ENCODE measurements around the gene ZNF423.

The ZNF423 gene

DNA sequence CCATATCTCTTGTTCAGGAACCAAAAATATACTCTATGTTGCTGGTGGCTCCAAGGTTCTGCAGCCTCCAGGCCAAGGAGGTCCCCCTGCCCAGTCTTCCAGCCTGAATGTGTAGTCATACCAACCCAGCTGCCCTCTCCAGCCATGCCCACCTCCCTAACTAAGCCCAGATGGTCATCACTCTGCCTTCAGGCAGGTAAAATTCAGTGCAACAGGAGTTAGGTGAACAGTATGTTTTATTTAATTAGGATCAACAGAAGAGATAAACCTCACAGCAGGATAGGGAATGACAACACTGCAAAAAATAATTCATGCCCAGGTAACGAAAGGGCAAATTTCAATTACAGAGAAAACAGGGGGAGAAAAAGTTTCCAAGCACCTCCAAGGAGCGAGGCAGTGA is 9.1 kb downstream of the ZNF423 start:
- DNase-seq = no peak

DNA sequence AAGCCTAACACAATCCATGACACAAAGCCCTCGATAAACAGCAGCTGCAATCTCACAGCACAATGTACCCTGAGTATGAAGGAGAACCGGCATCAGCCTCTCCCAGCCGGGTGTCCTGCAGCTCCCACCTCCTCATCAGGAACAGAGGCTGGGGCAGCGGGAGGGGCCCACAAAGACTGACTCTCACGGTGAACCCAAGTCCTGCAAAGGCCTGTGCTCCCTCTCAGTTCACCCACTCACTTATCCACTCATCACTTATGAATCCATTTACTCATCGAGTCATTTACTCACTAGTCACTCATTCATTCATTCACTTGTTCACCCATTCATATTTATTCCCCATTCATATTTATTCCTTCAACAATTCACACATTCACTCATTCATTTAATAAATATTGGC is 11.6 kb downstream of the ZNF423 start:
- DNase-seq = no peak

DNA sequence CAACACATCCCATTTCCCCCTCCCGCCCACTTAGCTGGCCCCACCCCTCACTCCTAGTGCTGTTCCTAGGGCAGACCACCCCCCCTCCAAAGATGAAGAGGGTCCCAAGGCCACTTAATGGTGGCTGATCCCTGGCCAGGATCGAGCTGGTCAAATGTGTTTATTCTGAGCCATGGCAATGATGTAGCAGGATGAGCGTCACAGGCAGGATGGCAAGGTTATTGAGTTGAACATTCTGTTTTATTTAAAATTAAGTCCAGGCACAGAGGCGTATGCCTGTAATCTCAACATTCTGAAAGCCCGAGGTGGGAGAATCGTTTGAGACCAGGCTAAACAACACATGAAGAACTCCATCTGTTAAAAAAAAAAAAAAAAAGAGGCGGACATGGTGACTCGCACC is 12.2 kb downstream of the ZNF423 start:
- no peak for DNase-seq

DNA sequence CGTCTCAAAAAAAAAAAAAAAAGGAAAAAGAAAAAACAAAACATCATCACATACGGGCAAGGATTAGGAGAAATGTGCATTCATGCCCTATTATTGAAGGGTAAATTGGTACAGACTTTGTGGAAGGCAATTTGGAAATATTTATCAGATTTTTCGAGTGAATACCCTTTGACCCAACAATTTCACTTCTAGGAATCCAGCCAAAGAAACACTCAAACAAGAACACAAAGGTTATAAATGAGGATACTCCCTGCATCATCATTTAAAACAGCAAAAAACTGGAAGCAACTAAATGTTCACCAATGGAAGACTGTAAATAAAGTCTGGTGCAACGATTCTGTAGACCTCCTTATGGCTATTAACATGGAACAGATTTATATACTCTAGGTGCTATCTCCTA is 12.9 kb downstream of the ZNF423 start:
- DNase-seq = no peak

DNA sequence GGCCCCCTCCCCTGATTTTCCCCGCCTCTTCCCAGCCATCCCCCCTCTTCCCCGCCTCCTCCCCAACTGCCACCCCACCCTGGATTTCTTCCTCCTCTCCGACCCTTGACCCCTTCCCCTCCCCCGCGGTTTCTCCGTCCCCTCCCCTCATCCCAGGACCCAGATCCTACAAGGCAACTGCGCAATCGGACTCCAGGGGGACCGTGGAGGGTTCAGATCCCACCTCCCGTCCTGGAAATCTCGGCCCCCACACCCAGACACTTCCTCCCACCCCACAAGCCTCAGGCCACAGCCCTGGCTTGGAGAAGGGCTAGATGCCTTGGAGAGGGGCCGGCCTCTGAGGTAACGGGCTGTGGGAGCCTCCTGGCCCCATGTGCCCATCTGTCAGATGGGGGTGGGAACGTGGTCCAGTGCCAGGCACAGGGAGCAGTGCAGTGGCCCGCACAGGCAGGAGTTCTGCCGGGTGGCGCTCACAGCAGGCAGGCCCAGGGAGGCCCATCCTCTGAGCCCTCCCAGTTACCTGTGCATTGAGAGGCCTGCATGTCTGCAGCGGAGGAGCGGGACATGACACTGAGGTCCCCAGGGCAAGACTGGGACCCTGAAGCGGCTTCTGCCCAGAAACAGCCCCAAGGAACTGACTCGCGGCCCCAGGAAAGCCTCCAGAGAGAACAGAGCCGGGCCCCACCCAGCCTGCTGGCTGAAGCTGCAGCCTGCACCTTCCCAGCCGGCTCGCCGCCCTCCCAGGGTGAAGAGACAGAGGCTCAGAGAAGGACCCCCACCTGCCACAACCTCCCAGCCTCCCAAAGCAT is 16.7 kb downstream of the ZNF423 start:
- no peak for DNase-seq

DNA sequence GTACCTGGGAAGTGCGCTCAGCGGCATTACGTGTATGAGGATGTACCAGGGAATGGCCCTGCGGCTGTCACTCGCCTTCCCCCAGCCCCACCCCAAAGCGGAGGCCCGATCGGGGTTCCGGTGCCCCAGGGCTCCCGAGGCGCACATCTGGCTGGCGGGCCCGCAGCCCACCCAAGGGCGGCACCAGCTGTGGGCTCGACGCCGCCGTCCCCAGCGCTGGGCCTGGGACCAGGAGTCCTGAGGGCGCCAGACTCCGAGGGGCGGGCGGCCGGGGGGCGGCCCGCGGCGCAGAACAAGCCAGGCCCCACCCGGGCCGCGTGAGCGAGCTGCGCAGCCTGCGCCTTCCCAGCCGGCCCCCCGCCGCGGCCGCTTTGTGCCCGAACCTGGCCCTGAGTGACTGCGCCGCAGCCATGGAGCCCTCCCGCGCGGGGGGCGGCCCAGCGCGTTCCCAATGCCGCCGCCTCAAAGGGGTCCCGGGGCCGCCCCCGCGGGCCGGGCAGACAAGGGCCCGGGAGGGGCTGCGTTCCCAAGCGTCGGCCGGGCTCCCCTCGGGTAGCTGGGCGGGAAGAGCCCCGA is 17.4 kb downstream of the ZNF423 start:
- no peak for DNase-seq

DNA sequence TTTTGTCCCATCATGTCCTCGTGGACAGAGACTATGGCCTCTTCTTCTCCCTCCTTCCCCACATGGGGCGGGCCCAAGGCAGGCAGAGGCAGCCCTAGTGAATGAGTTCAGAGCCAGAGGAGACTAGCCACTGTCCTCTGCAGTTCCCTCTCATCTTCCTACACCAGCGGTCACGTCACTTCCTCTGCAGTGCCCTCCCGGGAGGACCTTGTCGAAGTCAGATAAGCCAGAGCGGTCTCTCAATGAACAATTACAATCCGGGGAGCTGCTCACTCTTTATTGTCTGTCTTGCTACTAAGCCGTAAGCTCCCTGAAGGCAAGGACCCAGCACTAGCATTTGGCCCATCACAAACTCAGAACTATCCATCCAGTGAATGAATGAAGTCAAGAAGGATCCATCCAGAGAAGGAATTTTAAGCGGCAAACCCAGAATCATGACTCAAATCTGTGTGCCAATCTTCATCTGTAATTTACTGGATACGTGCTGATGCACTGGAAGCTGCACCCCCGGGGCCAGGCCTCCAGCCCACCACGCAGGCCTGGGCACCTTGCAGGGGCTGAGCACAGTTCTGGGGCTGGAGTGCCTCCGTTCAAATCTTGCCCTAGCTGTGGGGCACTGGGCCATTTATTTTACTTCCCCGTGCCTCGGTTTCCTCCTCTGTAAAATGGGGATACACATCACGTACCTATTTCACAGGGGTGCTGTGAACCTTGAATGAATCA is 18.1 kb downstream of the ZNF423 start:
- no peak for DNase-seq

DNA sequence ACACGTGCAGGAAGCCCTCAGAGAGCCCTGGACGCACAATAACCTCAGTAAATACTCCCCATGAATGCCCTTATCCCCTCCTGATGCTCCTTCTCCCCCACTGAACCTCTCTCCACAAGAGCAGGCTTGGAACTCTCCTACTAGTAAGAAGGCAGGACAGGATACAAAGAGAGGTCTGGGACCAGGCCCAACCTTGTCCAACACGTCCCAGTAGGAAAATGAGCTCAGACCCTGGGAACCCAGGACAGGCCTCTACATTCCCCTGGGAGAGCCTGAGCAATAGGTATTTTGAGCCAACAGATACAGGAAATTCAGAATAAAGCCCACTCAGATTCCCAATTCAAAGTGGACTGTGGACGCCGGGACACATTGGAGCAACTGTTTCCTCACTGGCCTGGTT is 19.2 kb downstream of the ZNF423 start:
- DNase-seq = no peak

DNA sequence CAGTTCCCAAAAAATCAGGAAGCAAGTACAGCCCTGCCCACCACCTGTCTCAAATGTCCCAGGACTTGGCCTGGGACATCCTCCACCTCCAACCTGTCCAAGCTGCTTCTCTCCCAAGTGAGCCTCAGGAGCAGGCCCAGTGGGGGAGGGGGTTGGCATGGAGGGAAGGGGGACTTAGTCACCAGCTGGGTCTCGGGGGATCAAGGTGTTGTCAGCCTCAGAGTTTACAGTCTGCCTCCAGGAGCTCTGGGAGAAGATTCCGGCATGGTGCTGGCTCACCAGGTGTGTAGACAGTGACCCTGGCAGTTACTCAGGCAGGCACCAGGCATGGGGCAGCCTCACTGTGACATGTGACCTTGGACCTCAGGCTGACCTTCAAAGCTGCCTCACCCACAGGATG is 19.7 kb downstream of the ZNF423 start:
- no peak for DNase-seq

DNA sequence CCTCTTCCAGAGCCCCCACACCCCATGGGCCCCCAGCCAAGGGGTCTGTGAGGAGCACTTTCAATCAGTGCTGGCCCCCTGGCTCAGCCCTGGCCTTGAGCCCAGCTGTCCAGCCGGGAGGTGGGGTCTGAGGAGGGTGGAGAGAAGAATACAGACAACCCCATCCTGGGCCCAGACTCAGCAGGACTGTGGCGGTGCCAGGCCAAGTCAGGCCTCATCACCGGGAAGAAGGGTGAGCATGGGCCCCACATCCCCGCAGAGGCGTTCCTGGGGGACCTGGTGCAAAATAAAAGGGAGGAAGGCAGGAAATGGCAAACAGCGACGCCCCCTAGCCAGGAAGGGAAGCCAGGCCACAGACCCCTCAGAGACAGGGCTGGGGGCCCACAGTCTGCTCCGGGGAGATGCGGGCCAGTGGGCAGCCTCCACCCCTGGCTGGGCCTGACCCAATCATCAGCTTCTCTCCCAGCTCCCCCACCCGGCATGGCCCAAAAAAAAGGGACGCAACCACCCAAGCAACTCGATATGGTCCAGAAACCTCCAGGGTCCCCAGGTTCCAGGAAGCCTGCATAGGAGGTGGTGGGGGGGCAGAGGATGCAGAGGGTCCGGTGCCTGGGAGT is 20.6 kb downstream of the ZNF423 start:
- DNase-seq = no peak

DNA sequence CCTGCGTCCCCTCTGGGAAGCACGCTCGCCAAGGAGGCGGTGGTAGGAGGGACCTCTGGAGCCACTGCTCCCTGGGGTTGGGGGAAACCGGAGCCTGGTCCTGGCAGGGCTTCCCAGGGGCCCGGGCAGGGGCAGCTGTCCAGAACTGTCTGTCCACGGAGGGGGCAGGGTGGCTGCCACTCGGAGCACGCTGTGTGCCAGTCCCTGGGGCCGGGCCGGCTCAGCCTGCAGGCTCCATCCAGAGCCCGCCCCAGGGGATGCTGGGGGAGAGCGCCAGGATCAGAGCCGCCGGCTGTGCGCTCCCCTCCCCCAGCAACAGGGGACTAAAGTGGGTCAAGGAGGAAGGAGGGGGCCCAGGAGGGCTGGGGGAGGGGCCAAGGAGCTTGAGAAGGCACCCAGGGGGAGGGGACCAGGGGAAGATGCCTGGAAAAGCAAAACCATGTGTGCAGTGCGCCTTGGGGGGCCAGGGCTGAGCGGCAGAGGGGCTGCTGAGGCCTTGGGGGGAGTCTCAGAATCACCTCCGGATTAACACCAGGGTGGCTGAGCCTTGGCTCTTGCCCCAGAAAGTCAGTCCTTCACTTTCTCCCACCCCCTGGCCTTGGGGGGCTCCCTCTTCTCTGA is 21.3 kb downstream of the ZNF423 start:
- no peak for DNase-seq

DNA sequence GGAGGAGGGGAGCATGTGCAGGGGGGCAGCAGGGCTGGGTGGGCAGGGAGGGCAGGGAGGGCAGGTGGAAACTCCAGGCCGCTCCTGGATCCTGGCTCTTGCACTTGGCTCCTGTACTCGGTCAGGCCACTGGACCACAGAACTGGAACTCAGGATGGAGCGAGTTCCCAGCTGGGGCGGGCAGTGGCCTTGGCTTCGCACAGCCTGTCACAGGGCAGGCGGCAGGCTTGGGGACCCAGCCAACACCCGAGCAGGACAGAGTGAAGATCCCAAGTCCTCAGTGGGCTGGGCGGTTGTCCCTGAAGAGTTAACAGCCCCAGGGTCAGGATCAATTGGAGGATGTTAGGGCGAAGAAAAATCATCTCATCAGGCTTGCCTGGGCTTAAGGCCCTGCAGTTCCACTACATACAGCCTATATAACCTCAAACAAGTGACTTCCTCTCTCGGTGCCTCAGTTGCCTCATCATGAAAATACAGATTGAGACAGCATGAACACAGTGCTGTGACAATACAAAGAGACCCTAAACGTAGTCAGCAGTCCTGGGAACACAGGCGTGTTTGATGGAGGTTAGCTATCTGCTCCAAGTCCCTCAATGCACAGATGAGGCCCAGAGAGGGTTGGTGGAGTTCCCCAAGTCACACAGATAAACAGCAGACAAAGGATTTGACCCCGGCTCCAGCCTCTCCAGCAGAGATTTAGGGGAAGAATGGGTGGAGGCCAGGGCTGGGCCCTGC is 21.9 kb downstream of the ZNF423 start:
- no peak for DNase-seq

DNA sequence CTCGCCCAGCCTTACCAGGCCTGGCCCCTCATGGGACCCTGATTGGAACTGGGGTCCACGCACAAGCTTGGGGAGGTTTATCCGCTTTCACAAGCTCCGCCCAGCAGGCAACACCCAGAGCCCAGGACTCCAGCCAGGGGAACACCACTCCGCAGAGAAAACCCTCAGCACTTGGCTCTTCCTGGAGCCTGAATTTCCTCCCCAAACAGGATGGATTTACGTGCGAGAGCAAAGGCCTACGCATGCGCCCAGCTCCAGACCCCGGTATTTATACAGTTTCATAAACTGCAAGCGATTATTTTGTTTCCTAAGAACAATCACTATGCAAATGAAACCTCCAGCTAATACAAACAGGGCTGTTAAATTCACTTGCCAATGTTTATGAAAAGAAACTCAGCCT is 22.8 kb downstream of the ZNF423 start:
- no peak for DNase-seq

DNA sequence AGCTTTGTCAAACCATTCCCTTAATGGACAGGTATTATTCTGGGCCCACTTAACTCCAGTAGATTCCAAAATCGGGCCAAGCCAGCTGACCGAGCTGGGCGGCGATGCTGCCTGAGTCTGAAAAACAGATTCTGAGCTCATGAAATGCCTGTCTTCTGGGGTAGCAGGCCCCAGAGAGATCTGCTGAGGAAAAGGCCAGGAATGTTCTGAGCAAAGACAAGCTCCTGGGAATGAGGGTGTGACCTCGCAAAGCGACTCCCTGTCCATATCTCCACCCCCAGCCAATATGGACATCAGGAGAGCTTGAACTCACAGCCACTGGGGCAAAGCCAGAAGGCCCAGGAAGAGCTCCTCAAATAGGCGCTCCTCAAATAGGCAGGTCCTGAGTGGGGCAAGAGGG is 23.7 kb downstream of the ZNF423 start:
- DNase-seq = no peak

DNA sequence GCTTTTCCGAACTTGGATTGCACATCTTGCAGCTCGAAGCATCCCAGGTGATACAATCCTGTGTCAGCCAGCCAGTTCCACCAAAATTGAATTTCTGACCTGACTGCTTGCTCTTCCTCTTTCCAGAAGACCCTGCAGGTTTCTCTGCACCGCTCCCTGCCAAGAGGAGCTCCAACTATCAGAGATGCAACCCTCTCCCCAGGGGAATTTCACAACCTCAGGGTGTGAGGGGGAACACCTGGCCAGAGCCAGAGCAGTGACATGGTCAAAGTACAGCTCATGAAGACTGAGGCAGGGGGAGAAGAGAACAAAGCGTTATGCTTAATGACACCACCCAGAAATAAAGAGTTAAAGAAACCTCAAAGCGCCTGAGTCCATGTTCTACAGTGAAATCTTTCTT is 25.0 kb downstream of the ZNF423 start:
- no peak for DNase-seq

DNA sequence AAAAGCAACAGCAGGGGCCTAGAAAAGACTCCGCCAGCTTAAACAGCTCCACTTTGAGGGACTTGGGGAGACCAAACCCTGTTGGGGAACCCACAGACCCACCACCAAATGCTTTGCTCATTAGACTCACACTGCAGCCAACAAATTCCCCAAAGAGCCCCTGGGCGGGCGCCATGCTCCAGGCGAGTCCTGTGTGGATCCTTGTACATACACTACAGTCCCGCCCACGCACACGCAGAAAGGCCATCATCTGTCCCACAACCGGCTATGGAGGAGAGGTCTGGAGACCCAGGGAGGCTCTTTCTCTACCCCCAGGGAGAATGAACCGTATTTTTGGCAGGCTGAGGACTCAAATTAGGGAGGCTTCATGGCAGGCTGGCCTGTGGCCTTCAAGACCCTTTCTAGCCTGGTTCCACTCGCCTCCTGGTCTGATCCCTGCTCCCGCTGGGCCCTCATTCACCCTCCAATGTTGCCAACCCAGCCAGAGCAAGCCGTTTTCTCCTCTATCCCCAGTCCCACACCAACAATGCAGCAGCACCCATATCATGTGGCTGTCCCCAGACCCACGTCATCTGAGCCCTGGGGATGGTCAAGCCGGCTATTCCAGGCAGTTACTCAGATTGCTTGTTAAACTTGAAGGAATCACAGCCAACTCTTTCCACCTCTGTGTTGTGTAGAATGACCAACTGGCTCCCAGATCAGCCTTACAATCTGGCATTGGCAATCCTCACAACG is 27.2 kb downstream of the ZNF423 start:
- DNase-seq = no peak

DNA sequence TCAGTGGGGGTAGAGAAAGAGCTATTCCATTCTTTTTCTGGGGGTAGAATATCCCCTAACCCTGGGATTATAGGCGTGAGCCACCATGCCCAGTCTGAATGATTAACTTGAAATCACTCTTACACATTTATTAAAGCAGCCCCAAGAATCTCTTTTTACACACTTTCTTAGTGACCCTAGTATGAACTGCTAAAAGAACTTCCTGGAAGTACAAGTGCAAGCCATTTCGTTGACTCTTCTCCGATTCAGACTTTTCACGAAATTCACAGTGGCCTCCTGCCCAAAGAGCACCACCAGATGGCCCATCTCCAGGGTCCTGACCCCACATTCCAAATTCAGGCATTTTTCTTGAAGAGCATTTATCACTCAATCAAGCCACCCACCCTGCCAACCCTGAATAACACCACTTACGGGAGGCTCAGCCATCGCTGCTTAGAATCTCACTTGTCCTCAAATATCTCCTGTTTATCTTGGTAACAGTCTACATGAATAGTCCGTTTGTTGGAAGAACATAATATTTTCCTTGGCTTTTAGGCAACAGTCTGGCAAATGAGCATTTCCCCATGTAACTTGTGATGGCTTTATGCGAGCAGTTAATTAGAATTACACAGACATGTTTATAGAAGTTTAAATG is 28.0 kb downstream of the ZNF423 start:
- DNase-seq = no peak

DNA sequence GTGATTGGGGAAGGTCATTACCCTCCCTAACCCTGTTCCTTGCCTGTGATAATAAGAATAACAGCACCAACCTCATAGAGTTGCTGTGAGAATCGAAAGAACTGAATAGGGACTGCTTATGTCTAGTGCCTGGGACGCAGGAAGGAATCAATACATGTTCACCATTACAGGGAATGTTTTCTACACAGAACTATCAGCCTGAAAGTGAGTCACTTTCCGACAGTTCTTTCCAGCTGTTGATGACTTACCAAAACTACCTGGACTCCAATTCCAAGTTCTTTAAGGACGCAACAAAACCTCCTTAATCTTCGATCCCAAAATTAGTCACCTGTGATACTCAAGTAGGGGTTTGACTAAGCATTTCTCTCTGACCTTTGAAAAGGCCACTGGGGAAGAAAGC is 29.4 kb downstream of the ZNF423 start:
- DNase-seq = no peak

DNA sequence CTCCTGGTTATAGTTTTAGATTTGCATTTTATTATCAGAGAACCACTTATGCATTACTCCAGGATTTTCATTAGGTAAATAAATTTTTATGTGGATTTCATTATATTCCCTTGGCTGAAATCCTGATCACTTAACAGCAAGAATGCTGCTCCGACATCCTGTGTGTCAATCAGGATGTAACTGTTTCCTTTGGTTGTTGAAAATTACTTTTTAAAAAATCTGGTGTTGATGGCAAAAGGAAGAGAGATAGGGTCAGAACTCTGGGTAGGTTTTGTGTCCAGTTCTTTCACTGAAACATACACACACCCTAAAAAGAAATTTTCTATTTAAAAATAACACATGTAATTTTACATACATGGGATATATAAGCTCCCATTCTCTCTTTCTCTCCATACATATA is 30.9 kb downstream of the ZNF423 start:
- DNase-seq = no peak

DNA sequence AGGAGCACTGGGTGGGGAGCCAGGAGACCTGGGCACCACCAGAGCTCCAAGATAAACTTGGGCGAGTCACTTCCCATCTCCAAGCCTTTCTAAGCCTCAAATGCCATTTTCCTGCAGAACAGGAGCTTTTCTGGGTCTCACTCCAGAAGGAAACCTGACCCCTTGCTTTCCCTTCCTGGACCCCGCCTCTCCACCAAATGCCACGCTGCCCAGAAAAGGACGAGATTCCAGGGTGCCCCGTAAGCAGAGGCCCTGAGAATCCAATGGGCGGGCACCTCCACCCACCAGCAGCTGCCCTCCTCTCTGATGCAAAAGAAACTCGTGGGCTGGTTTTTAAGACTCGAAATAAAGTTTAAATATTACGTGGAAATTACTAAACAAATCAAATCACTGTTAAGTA is 31.3 kb downstream of the ZNF423 start:
- no peak for DNase-seq

DNA sequence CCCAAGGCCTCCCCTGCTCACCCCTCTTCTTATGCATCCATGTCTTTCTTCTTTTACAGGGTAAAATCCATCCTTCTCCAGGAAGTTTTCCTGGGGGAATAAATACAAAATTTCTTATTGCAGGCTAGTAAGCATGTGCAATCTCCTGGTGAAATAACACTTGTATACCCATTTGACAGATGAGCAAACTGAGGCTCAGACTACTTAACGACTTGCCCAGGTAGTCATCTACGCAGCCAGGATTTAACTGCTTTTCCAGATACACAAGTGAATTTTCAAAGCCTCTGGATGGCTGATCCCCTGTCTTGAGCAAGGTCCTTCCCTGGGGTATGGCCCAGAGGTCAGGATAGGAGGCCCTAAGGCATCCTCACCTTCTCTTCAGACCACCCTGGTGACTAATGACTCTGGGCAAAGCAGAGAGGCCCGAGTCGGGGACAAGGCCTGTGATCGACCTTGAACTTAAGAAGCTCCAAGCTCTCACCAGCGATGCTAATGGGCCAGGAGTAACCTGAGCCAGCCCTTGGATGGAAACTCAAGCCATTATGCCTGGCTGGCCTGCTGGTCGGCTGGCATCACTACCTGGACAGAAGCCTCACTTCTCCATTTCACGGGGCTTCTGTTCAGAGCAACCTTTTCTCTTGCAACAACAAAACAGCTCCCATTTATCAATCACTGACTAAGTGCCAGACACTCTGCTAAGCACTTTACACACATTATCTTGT is 33.1 kb downstream of the ZNF423 start:
- no peak for DNase-seq
